HepG2 (cell line): ENCODE data around the gene SUB1.

Source experiments
- FOXM1 ChIP-seq: sonication (generic); formaldehyde crosslinking; IDR thresholded peaks from 2 replicates; pipeline ENCODE4 v1.5.0; 2020; ENCODE audit warnings: missing genetic modification reagents
- KDM5A ChIP-seq: fragments of 200-600 bp; sonication (generic); IDR thresholded peaks from 2 replicates; pipeline ENCODE4 v1.7.0; 2018; ENCODE audit warnings: antibody characterized with exemption, mild to moderate bottlenecking, low read length, borderline replicate concordance
- MED8 ChIP-seq: sonication (generic); formaldehyde crosslinking; IDR thresholded peaks from 2 replicates; pipeline ENCODE4 v1.8.1; 2023; ENCODE audit warnings: mild to moderate bottlenecking, missing genetic modification reagents; ENCODE audit not compliant: insufficient replicate concordance
- POGZ ChIP-seq: sonication (generic); formaldehyde crosslinking; IDR thresholded peaks from 2 replicates; pipeline ENCODE4 v1.4.0; 2020; ENCODE audit warnings: mild to moderate bottlenecking, missing genetic modification reagents
- THRA ChIP-seq: sonication (generic); formaldehyde crosslinking; IDR thresholded peaks from 2 replicates; pipeline ENCODE4 v1.4.0; 2020; ENCODE audit warnings: missing genetic modification reagents, borderline replicate concordance
- TF ChIP-seq, protein P1 (sequence below): sonication (generic); formaldehyde crosslinking; conservative IDR thresholded peaks from 2 replicates; pipeline ENCODE4 v1.8.0; 2022; ENCODE audit warnings: missing genetic modification reagents
- TF ChIP-seq, protein P2 (sequence below): sonication (generic); formaldehyde crosslinking; IDR thresholded peaks from 2 replicates; pipeline ENCODE4 v1.5.0; 2020; ENCODE audit warnings: mild to moderate bottlenecking, missing genetic modification reagents, moderate library complexity

DNA sequence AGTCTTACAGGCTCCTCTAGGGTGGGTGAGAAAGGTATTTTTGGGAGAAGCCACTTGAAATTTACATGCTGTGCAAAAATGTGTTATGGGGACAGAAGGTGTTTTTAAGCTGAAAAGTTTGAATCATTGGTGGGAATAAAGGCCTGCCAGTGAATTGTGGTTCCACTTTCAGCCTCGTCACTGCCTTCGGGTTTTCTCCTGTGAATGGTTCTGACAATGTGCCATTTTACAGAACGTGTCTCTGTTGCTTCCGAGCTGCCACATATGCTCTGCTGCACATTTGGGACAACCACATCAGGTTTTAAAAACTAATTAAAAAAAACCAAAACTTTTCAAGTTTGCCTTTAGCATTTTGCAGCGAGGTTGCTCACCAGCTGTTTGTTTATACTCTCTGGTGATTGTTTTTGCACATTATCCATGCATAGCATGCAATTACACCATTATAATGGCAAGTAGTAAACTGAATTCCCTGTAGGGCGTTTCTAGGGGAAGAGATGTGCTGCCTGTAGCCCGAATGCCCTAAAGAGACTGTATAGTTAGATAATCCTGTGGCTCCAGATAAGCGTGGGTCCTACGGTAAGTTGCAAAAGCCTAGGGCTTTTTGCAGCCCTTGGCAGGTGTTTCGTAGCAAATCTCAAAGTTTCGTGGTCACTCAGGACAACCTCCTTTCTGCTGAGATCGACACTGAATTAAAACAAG, 40.1 kb upstream of the SUB1 start:
- TF ChIP-seq MED8 (CRISPR knock-in tag) (no peak), KDM5A (no peak), POGZ (no peak), THRA (CRISPR knock-in tag) (no peak), FOXM1 (CRISPR knock-in tag) (no peak)
- TF ChIP-seq, protein P1, sequence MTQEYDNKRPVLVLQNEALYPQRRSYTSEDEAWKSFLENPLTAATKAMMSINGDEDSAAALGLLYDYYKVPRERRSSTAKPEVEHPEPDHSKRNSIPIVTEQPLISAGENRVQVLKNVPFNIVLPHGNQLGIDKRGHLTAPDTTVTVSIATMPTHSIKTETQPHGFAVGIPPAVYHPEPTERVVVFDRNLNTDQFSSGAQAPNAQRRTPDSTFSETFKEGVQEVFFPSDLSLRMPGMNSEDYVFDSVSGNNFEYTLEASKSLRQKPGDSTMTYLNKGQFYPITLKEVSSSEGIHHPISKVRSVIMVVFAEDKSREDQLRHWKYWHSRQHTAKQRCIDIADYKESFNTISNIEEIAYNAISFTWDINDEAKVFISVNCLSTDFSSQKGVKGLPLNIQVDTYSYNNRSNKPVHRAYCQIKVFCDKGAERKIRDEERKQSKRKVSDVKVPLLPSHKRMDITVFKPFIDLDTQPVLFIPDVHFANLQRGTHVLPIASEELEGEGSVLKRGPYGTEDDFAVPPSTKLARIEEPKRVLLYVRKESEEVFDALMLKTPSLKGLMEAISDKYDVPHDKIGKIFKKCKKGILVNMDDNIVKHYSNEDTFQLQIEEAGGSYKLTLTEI (CRISPR knock-in tag): no peak
- TF ChIP-seq, protein P2, sequence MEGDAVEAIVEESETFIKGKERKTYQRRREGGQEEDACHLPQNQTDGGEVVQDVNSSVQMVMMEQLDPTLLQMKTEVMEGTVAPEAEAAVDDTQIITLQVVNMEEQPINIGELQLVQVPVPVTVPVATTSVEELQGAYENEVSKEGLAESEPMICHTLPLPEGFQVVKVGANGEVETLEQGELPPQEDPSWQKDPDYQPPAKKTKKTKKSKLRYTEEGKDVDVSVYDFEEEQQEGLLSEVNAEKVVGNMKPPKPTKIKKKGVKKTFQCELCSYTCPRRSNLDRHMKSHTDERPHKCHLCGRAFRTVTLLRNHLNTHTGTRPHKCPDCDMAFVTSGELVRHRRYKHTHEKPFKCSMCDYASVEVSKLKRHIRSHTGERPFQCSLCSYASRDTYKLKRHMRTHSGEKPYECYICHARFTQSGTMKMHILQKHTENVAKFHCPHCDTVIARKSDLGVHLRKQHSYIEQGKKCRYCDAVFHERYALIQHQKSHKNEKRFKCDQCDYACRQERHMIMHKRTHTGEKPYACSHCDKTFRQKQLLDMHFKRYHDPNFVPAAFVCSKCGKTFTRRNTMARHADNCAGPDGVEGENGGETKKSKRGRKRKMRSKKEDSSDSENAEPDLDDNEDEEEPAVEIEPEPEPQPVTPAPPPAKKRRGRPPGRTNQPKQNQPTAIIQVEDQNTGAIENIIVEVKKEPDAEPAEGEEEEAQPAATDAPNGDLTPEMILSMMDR: no peak
